Superior temporal gyrus (tissue), 1 donor: Measurements from ENCODE around the gene NEU4.
"Not testable (repeated sequence)": the region's sequence is repeated elsewhere in the genome, so short reads cannot be mapped to it uniquely, and the experiment has no call there.

ENCODE experiments used
- DNase-seq: peaks from one replicate; pipeline ENCODE4 v3.0.0-alpha.2; 2016; ENCODE audit errors: extremely low spot score

The NEU4 gene

DNA sequence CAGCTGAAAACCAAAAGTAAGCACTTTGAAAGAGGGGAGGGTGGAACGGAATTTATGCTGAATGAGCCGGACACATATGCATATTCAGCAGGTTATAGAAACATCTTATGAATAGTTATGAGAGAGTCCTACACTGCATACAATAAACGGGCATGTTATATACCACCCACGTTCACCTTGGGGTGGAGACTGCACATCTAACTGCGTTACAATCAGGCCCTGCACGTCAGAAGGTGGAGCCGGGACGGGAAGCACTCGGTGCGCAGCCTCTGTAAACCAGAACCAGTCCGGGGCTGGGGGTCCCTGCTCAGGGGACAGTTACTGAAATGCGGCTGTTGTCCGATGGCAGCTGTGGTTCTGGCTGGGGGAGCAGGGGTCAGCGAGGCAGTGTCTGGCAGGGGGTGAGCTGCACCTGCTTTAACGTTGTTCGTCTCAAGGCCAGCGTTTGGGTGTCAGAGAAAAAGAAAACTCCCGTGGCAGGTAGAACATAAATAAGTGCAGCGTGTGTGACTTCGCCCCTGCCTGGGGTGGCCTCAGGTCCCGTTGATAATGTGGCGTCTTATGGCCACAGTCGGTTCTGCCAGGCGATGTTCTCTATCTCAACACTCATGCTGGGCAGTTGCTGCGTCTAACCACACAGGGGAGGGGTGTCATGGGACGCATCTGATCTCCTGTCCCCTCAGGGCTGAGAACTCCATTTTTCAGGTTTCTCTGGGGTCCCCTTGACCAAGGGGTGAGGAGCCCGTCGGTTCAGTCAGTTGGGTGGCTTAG lies 24.9 kb downstream of the NEU4 start:
- not testable (repeated sequence) for DNase-seq

DNA sequence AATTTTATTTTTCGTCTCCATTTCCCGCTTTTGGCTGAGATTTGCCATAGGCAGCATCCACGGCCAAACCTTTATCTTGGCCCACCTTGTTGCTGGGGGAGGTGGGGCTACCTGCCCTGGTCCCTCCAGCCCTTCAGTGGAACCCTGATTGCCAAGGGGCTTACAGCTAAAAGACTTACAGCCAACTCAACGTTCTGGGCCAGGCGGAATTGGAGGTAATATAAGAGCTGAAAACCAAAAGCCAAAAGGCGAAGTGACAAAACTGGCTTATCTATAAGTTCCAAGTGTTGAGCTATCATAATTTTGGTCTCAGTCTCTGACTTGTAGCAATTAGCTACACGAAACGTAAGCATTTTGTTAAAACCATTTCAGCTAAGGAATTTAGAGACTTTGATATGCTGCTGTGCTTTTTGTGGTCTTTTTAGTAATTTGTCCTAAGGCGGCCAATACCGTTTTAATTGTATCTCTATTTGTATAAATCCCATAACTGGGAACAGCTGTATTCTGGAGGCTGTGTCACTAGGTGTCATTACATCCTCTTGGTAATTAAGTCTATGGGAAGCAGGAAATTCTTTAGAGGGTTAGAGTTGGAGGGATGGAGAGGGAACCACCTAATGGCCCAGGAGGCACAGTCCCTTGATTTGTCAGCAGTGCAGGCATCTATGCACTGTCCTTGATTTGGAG lies 25.7 kb downstream of the NEU4 start:
- DNase-seq = no peak

DNA sequence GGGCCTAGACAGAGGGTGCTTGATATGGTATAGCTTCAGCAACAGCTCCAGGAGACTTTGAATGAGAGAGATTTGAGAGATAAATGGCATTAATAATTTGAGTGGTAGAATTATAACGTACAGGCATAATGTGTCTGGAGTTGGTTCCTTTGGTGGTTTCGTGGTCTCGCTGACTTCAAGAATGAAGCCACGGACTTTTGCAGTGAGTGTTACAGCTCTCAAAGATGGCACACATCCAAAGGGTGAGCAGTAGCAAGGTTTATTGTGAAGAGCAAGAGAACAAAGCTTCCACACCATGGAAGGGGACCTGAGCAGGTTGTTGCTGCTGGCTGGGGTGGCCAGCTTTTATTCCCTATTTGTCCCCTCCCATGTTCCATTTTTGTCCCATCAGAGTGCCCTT lies 26.6 kb downstream of the NEU4 start:
- DNase-seq = no peak

- no peak for DNase-seq
Measured at GRCh38 chr2:241836292-241836691, 27.3 kb downstream of the NEU4 start.

GRCh38 chr2:241837197-241837965 lies 28.4 kb downstream of the NEU4 start:
- no peak for DNase-seq

- no peak for DNase-seq
Measured at GRCh38 chr2:241841181-241842066, 32.4 kb downstream of the NEU4 start.

GRCh38 chr2:241842067-241842415 lies 33.0 kb downstream of the NEU4 start:
- DNase-seq = no peak

GRCh38 chr2:241842620-241843211 lies 33.7 kb downstream of the NEU4 start:
- DNase-seq = no peak

GRCh38 chr2:241843321-241844065 lies 34.5 kb downstream of the NEU4 start:
- no peak for DNase-seq

DNA sequence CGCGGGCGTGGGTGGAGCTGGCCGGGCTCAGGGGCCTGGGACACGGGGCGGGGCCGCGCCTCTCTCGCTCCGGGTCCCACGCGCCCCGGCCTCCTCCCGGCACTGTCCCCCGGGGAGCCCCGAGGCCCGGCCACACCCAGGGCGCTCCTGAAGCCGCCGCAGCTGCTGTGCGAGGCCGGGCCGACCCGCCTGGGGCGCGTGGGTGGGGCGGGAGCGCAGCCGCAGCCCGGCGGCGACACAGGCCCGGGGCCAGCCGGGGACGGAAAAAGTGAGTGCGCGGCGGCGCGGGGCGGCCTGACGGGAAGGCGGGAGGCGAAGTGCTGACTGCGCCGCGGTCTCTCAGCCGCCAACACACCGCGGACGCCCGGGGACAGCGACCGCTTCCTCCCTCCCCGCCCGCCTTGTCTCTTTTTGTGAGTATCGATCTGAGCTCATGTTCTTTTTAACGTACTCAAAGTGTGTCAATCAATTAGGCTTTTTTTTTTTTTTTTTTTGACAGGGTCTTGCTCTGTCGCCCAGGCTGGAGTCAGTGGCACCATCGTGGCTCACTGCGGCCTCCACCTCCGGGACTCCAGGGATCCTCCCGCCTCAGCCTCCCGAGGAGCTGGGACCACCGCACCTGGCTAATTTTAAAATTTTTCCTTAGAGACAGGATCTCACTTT lies 35.2 kb downstream of the NEU4 start:
- DNase-seq = no peak

GRCh38 chr2:241844831-241845578 lies 36.0 kb downstream of the NEU4 start:
- DNase-seq = no peak

- no peak for DNase-seq
Measured at GRCh38 chr2:241846406-241846805, 37.4 kb downstream of the NEU4 start.

GRCh38 chr2:241848761-241849615 lies 40.0 kb downstream of the NEU4 start:
- DNase-seq = no peak

GRCh38 chr2:241849616-241850543 lies 40.9 kb downstream of the NEU4 start:
- DNase-seq = no peak

- DNase-seq = no peak
Measured at GRCh38 chr2:241850544-241851324, 41.7 kb downstream of the NEU4 start.

- no peak for DNase-seq
Measured at GRCh38 chr2:241851325-241852115, 42.5 kb downstream of the NEU4 start.
